Limb (tissue), 2 donors: ENCODE results near the gene NDST1.
A peak's percentile ranks its signal among the peaks of the same experiment; 100 is the strongest.
"Not testable (repeated sequence)": the region's sequence is repeated elsewhere in the genome, so short reads cannot be mapped to it uniquely, and the experiment has no call there.

Source experiments
- DNase-seq, 2 donors: peaks; one replicate each; pipeline ENCODE4 v3.0.0-alpha.2; 2016; ENCODE audit errors: extremely low spot score in 2 of 2

NDST1 gene

GRCh38 chr5:150506571-150507473, 1.1 kb upstream of the NDST1 start:
- no peak for DNase-seq

- DNase-seq: no peak
These were observed 328 bp downstream of the NDST1 start for GRCh38 chr5:150508277-150508640.

GRCh38 chr5:150508828-150509227, 897 bp downstream of the NDST1 start:
- DNase-seq: no peak

- DNase-seq: no peak
These were observed 2.1 kb downstream of the NDST1 start for GRCh38 chr5:150509992-150510391.

- no peak for DNase-seq
These were observed 2.7 kb downstream of the NDST1 start for GRCh38 chr5:150510460-150511263.

- DNase-seq: peak; percentile 75 to 82
These were observed 3.8 kb downstream of the NDST1 start for GRCh38 chr5:150511578-150512367.

GRCh38 chr5:150512368-150512747, 4.4 kb downstream of the NDST1 start:
- no peak for DNase-seq

- peak in 1 of 2 donors; percentile 73 for DNase-seq
These were observed 5.7 kb downstream of the NDST1 start for GRCh38 chr5:150513375-150514309.

GRCh38 chr5:150514708-150515211, 6.8 kb downstream of the NDST1 start:
- no peak for DNase-seq

GRCh38 chr5:150515446-150515845, 7.5 kb downstream of the NDST1 start:
- DNase-seq: no peak

- DNase-seq: no peak
These were observed 8.1 kb downstream of the NDST1 start for GRCh38 chr5:150516011-150516410.

GRCh38 chr5:150517272-150518152, 9.6 kb downstream of the NDST1 start:
- DNase-seq: peak in 1 of 2 donors; percentile 15

GRCh38 chr5:150518712-150519559, 11.0 kb downstream of the NDST1 start:
- not testable (repeated sequence) for DNase-seq

GRCh38 chr5:150519560-150519945, 11.6 kb downstream of the NDST1 start:
- no peak for DNase-seq

GRCh38 chr5:150519978-150520377, 12.0 kb downstream of the NDST1 start:
- no peak for DNase-seq

GRCh38 chr5:150520747-150521521, 13.0 kb downstream of the NDST1 start:
- DNase-seq: no peak

GRCh38 chr5:150521522-150521817, 13.5 kb downstream of the NDST1 start:
- DNase-seq: no peak

- no peak for DNase-seq
These were observed 14.1 kb downstream of the NDST1 start for GRCh38 chr5:150521939-150522503.
